ENCODE measurements around the gene VGF.
"Not testable (repeated sequence)": the region's sequence is repeated elsewhere in the genome, so short reads cannot be mapped to it uniquely, and the experiment has no call there.

The VGF gene

GRCh38 chr7:101114492-101114891, 50.9 kb downstream of the VGF start:
- Histone ChIP-seq H3K4me2 (ENCODE audit: low read length) (no peak overlapping the region), H3K79me2 (ENCODE audit: control insufficient read depth, insufficient read depth, low read length) (no peaks in the 10 kb centered on the region), H4K8ac (ENCODE audit: low read depth, low read length) (no peak overlapping the region), H3K4me1 (ENCODE audit: control insufficient read depth, low read depth, low read length) (no peaks in the 10 kb centered on the region), H2AK5ac (ENCODE audit: low read length) (no peak overlapping the region), H3K4me3 (ENCODE audit: low read length) (no peak overlapping the region), H2BK15ac (replicated peaks; ENCODE audit: low read depth) (no peak overlapping the region), H4K5ac (ENCODE audit: low read length) (no peak overlapping the region), H3K27me3 (ENCODE audit: insufficient read depth, low read length, poor library complexity) (no peaks in the 10 kb centered on the region), H3K79me1 (ENCODE audit: low read length) (no peaks in the 10 kb centered on the region), H3K4ac (ENCODE audit: low read depth, low read length) (no peak overlapping the region), H3K27ac (ENCODE audit: low read depth, low read length) (no peak overlapping the region), H3K56ac (ENCODE audit: low read length) (no peak overlapping the region), H3K23ac (ENCODE audit: low read length) (no peak overlapping the region), H3K36me3 (ENCODE audit: control insufficient read depth, insufficient read depth, low read length) (no peaks in the 10 kb centered on the region), H3K18ac (ENCODE audit: low read length) (no peak overlapping the region), H2BK5ac (ENCODE audit: low read length) (no peak overlapping the region), H3K9ac (ENCODE audit: low read length) (no peak overlapping the region), H2BK120ac (ENCODE audit: low read depth, low read length) (no peak overlapping the region)
- no peak for DNase-seq
- WGBS (ENCODE audit: extremely low coverage, insufficient coverage, low lambda C conversion rate) = no CpG with 5 or more reads among the region's 8 CpGs

- Histone ChIP-seq H3K23ac (ENCODE audit: low read length) (no peak overlapping the region), H3K4me3 (ENCODE audit: low read length) (no peak overlapping the region)
- no CpG with 5 or more reads among the region's 11 CpGs for WGBS (ENCODE audit: extremely low coverage, insufficient coverage, low lambda C conversion rate)
Measured at GRCh38 chr7:101113836-101114235, 51.5 kb downstream of the VGF start.

GRCh38 chr7:101113140-101113539, 52.2 kb downstream of the VGF start:
- not testable (repeated sequence) for H3K27ac ChIP-seq (ENCODE audit: low read depth, low read length); H3K4me1 ChIP-seq (ENCODE audit: control insufficient read depth, low read depth, low read length); DNase-seq; H3K4me3 ChIP-seq (ENCODE audit: low read length); H3K27me3 ChIP-seq (ENCODE audit: insufficient read depth, low read length, poor library complexity); H2BK120ac ChIP-seq (ENCODE audit: low read depth, low read length); H2BK5ac ChIP-seq (ENCODE audit: low read length); H3K36me3 ChIP-seq (ENCODE audit: control insufficient read depth, insufficient read depth, low read length); H4K8ac ChIP-seq (ENCODE audit: low read depth, low read length); H3K9ac ChIP-seq (ENCODE audit: low read length); H3K79me1 ChIP-seq (ENCODE audit: low read length); H3K79me2 ChIP-seq (ENCODE audit: control insufficient read depth, insufficient read depth, low read length); H3K23ac ChIP-seq (ENCODE audit: low read length); H3K18ac ChIP-seq (ENCODE audit: low read length); H4K5ac ChIP-seq (ENCODE audit: low read length); H2BK15ac ChIP-seq (replicated peaks; ENCODE audit: low read depth); H3K4ac ChIP-seq (ENCODE audit: low read depth, low read length); H3K4me2 ChIP-seq (ENCODE audit: low read length); H2AK5ac ChIP-seq (ENCODE audit: low read length); H3K56ac ChIP-seq (ENCODE audit: low read length)
- WGBS (ENCODE audit: extremely low coverage, insufficient coverage, low lambda C conversion rate) = no CpG with 5 or more reads among the region's 7 CpGs

More at GRCh38 chr7:101113836-101114235, 51.5 kb downstream of the VGF start:
- Histone ChIP-seq H3K56ac (ENCODE audit: low read length) (no peak overlapping the region), H3K27ac (ENCODE audit: low read depth, low read length) (no peak overlapping the region), H3K4me2 (ENCODE audit: low read length) (no peak overlapping the region), H2BK5ac (ENCODE audit: low read length) (no peak overlapping the region), H3K4ac (ENCODE audit: low read depth, low read length) (no peak overlapping the region), H2BK15ac (replicated peaks; ENCODE audit: low read depth) (no peak overlapping the region), H3K79me2 (ENCODE audit: control insufficient read depth, insufficient read depth, low read length) (no peaks in the 10 kb centered on the region), H4K5ac (ENCODE audit: low read length) (no peak overlapping the region), H3K36me3 (ENCODE audit: control insufficient read depth, insufficient read depth, low read length) (no peaks in the 10 kb centered on the region), H3K79me1 (ENCODE audit: low read length) (no peaks in the 10 kb centered on the region), H3K27me3 (ENCODE audit: insufficient read depth, low read length, poor library complexity) (no peaks in the 10 kb centered on the region), H3K18ac (ENCODE audit: low read length) (no peak overlapping the region), H2AK5ac (ENCODE audit: low read length) (no peak overlapping the region), H3K4me1 (ENCODE audit: control insufficient read depth, low read depth, low read length) (no peaks in the 10 kb centered on the region), H4K8ac (ENCODE audit: low read depth, low read length) (no peak overlapping the region), H3K9ac (ENCODE audit: low read length) (no peak overlapping the region), H2BK120ac (ENCODE audit: low read depth, low read length) (no peak overlapping the region)
- no peak for DNase-seq

Small RNAs within 50 kb of the gene (small RNA-seq; reads per million reads assigned to genes)
- gene MIR4653 (ENCODE audit: insufficient read depth) = 0.54 reads per million

Data from mesendoderm (in vitro differentiated cells).